ENCODE data around the gene GRIN2A. TPM values are rescaled to one million over a fixed set of nuclear protein-coding genes. Genes with fewer than 3 reads are reported as not detected.

The GRIN2A gene
- polyA plus RNA-seq, 2 of the 4 experiments (the other 2 are of a cell fraction): not detected

DNA sequence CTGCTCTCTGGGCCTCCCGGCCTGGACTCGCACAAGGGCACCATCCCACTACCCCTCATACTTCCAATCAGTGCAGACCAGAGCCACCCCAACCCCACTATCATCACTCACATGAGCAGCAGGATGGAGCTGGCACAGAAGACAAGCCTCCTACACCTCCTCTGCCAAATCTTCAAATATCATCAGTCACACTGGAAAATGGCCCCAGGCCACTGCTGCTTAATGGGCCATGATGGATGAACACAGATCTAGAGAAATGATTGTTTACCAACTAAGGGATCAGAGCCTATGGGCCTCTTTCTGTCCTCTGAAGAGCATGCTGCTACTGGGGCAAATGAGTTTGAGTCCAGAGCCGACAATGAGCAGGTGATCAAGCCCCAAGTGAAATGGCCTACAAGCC is 165.5 kb downstream of the GRIN2A start:
- TF ChIP-seq CHD4 (IDR thresholded peaks at IDR 0.05; ENCODE audit: borderline replicate concordance) (no peak), NR3C1 (IDR thresholded peaks at IDR 0.05) (no peak), JUN (IDR thresholded peaks at IDR 0.05) (no peak), MYC (IDR thresholded peaks at IDR 0.05; ENCODE audit: borderline replicate concordance, low read length) (no peak), ZFP36 (IDR thresholded peaks at IDR 0.05; ENCODE audit: borderline replicate concordance, partially characterized antibody) (no peak), CHD2 (IDR thresholded peaks at IDR 0.05; ENCODE audit: low read length, partially characterized antibody) (no peak), GATA3 (IDR thresholded peaks at IDR 0.05; ENCODE audit: borderline replicate concordance) (no peak), JUNB (IDR thresholded peaks at IDR 0.05) (no peak), SMC3 (IDR thresholded peaks at IDR 0.05) (no peak)
- TF ChIP-seq, protein P1, sequence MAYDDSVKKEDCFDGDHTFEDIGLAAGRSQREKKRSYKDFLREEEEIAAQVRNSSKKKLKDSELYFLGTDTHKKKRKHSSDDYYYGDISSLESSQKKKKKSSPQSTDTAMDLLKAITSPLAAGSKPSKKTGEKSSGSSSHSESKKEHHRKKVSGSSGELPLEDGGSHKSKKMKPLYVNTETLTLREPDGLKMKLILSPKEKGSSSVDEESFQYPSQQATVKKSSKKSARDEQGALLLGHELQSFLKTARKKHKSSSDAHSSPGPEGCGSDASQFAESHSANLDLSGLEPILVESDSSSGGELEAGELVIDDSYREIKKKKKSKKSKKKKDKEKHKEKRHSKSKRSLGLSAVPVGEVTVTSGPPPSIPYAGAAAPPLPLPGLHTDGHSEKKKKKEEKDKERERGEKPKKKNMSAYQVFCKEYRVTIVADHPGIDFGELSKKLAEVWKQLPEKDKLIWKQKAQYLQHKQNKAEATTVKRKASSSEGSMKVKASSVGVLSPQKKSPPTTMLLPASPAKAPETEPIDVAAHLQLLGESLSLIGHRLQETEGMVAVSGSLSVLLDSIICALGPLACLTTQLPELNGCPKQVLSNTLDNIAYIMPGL (CRISPR knock-in tag; IDR thresholded peaks at IDR 0.05; ENCODE audit: borderline replicate concordance): no peak
- TF ChIP-seq, protein P2, sequence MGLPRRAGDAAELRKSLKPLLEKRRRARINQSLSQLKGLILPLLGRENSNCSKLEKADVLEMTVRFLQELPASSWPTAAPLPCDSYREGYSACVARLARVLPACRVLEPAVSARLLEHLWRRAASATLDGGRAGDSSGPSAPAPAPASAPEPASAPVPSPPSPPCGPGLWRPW (IDR thresholded peaks at IDR 0.05): no peak
- TF ChIP-seq, protein P3, sequence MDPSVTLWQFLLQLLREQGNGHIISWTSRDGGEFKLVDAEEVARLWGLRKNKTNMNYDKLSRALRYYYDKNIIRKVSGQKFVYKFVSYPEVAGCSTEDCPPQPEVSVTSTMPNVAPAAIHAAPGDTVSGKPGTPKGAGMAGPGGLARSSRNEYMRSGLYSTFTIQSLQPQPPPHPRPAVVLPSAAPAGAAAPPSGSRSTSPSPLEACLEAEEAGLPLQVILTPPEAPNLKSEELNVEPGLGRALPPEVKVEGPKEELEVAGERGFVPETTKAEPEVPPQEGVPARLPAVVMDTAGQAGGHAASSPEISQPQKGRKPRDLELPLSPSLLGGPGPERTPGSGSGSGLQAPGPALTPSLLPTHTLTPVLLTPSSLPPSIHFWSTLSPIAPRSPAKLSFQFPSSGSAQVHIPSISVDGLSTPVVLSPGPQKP (IDR thresholded peaks at IDR 0.05; ENCODE audit: low read depth, low read length): no peak
- TF ChIP-seq, protein P4, sequence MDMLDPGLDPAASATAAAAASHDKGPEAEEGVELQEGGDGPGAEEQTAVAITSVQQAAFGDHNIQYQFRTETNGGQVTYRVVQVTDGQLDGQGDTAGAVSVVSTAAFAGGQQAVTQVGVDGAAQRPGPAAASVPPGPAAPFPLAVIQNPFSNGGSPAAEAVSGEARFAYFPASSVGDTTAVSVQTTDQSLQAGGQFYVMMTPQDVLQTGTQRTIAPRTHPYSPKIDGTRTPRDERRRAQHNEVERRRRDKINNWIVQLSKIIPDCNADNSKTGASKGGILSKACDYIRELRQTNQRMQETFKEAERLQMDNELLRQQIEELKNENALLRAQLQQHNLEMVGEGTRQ (IDR thresholded peaks at IDR 0.05): no peak
- ChIA-PET POLR2A (no interaction called here), CTCF (interaction anchor here (0.6 kb wide), 1 partner anchor 43 kb away, joined by 3 read pairs; no protein-coding TSS in a partner anchor)
- H3K4me2 ChIP-seq: no peak overlapping the region
- H3K4me1 ChIP-seq: no peaks in the 10 kb centered on the region
- DNase-seq (ENCODE audit: low read depth in 1 of 2, low spot score in 1 of 2): no peak
- no peak for FAIRE-seq
- no peak overlapping the region for H3K4me3 ChIP-seq
- H3K27ac ChIP-seq: no peak overlapping the region
- WGBS (ENCODE audit: missing lambda C conversion rate): 8% methylated on average over 3 of the region's 3 CpGs
- H3K9me3 ChIP-seq: no peaks in the 10 kb centered on the region
- ATAC-seq: no peak

DNA sequence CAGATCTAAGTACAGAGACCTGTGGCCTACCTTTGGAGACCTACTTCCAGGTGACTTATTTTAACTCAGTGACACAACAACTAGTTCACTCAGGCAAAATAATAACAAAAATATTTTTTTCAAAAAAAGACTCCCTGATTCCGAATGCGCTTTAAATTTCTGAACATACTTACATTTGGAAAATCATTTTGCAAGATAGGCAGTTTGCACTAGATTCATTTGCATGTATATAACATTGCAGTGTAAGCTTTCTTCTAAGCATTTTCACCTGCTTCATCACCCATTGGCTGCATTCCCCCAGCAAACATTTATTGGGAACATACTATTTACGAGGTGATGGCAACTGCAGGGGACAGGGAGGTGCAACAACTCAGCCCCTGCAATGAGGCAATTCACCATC is 166.8 kb downstream of the GRIN2A start:
- Histone ChIP-seq H3K4me3 (no peak overlapping the region), H3K4me1 (no peaks in the 10 kb centered on the region), H3K9me3 (no peaks in the 10 kb centered on the region), H3K27ac (no peak overlapping the region), H3K4me2 (no peak overlapping the region)
- no peak for FAIRE-seq
- ATAC-seq: no peak
- ChIA-PET POLR2A (no interaction called here), CTCF (no interaction called here)
- no peak for DNase-seq (ENCODE audit: low read depth in 1 of 2, low spot score in 1 of 2)
- no peak for TF ChIP-seq SREBF2 (IDR thresholded peaks at IDR 0.05)
- no peak for TF ChIP-seq JUN (IDR thresholded peaks at IDR 0.05)
- TF ChIP-seq, protein P5, sequence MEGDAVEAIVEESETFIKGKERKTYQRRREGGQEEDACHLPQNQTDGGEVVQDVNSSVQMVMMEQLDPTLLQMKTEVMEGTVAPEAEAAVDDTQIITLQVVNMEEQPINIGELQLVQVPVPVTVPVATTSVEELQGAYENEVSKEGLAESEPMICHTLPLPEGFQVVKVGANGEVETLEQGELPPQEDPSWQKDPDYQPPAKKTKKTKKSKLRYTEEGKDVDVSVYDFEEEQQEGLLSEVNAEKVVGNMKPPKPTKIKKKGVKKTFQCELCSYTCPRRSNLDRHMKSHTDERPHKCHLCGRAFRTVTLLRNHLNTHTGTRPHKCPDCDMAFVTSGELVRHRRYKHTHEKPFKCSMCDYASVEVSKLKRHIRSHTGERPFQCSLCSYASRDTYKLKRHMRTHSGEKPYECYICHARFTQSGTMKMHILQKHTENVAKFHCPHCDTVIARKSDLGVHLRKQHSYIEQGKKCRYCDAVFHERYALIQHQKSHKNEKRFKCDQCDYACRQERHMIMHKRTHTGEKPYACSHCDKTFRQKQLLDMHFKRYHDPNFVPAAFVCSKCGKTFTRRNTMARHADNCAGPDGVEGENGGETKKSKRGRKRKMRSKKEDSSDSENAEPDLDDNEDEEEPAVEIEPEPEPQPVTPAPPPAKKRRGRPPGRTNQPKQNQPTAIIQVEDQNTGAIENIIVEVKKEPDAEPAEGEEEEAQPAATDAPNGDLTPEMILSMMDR (IDR thresholded peaks at IDR 0.05): no peak
- no peak for TF ChIP-seq SMC3 (IDR thresholded peaks at IDR 0.05)
- no peak for TF ChIP-seq FOSL2 (IDR thresholded peaks at IDR 0.05)
- no peak for TF ChIP-seq FOSL2 (CRISPR knock-in tag; IDR thresholded peaks at IDR 0.05)
- no peak for TF ChIP-seq POLR2A (IDR thresholded peaks at IDR 0.05; ENCODE audit: low read length)
- TF ChIP-seq, protein P1 (CRISPR knock-in tag; IDR thresholded peaks at IDR 0.05; ENCODE audit: borderline replicate concordance): no peak
- no peak for TF ChIP-seq EHMT2 (IDR thresholded peaks at IDR 0.05; ENCODE audit: low read depth)
- no peak for TF ChIP-seq CBX8 (IDR thresholded peaks at IDR 0.05)
- TF ChIP-seq MAZ (IDR thresholded peaks at IDR 0.05; ENCODE audit: borderline replicate concordance, low read depth, low read length): no peak
- TF ChIP-seq ESRRA (IDR thresholded peaks at IDR 0.05; ENCODE audit: borderline replicate concordance, low read length): no peak
- TF ChIP-seq ZNF302 (CRISPR knock-in tag; IDR thresholded peaks at IDR 0.05): no peak
- TF ChIP-seq HOXA7 (CRISPR knock-in tag; IDR thresholded peaks at IDR 0.05): no peak
- TF ChIP-seq CHD4 (IDR thresholded peaks at IDR 0.05; ENCODE audit: borderline replicate concordance): no peak
- no peak for TF ChIP-seq RFX5 (IDR thresholded peaks at IDR 0.05)
- WGBS (ENCODE audit: missing lambda C conversion rate): 52% methylated on average over 3 of the region's 3 CpGs
